NCI-H2227 (cell line): ENCODE measurements around the gene CCDC88A.

Experiments used
- DNase-seq: peaks from one replicate; lab custom pipeline; 2025; ENCODE audit not compliant: unreplicated experiment; lab: John Stamatoyannopoulos, UW

CCDC88A gene

GRCh38 chr2:55425431-55425831, 5.8 kb upstream of the CCDC88A start:
- DNase-seq = no peak

GRCh38 chr2:55422876-55423665, 3.4 kb upstream of the CCDC88A start:
- DNase-seq = no peak

- DNase-seq = no peak
These were observed 1.7 kb upstream of the CCDC88A start for GRCh38 chr2:55421326-55421725.

GRCh38 chr2:55420871-55421270, 1.2 kb upstream of the CCDC88A start:
- peak; percentile 25 for DNase-seq

- DNase-seq = no peak
These were observed 726 bp upstream of the CCDC88A start for GRCh38 chr2:55420439-55420725.

GRCh38 chr2:55419233-55419678, 400 bp downstream of the CCDC88A start:
- peak; percentile 78 for DNase-seq

- no peak for DNase-seq
These were observed 984 bp downstream of the CCDC88A start for GRCh38 chr2:55418512-55419232.

GRCh38 chr2:55418072-55418471, 1.6 kb downstream of the CCDC88A start:
- no peak for DNase-seq

GRCh38 chr2:55416786-55417568, 2.7 kb downstream of the CCDC88A start:
- no peak for DNase-seq

- no peak for DNase-seq
These were observed 4.4 kb downstream of the CCDC88A start for GRCh38 chr2:55415300-55415699.

GRCh38 chr2:55408918-55409868, 10.5 kb downstream of the CCDC88A start:
- DNase-seq = no peak

- no peak for DNase-seq
These were observed 11.4 kb downstream of the CCDC88A start for GRCh38 chr2:55408098-55408882.

GRCh38 chr2:55405116-55405515, 14.5 kb downstream of the CCDC88A start:
- no peak for DNase-seq

GRCh38 chr2:55403256-55403998, 16.2 kb downstream of the CCDC88A start:
- DNase-seq = no peak

- DNase-seq = no peak
These were observed 18.5 kb downstream of the CCDC88A start for GRCh38 chr2:55401124-55401523.

GRCh38 chr2:55400332-55400731, 19.3 kb downstream of the CCDC88A start:
- no peak for DNase-seq

GRCh38 chr2:55399815-55400214, 19.8 kb downstream of the CCDC88A start:
- no peak for DNase-seq

GRCh38 chr2:55395724-55396605, 23.7 kb downstream of the CCDC88A start:
- no peak for DNase-seq
